WTC11 (cell line): ENCODE data around the gene RPL21. TPM values are rescaled to one million over a fixed set of nuclear protein-coding genes. Genes with fewer than 3 reads are reported as not detected.
A peak's percentile ranks its signal among the peaks of the same experiment; 100 is the strongest.

Experiments
- ATAC-seq: fragments of 200-7000 bp; cut with Tn5 transposase; 2 replicates; pipeline ENCODE4 v1.10.0; 2021; ENCODE audit warnings: mild to moderate bottlenecking, moderate library complexity
- CTCF ChIA-PET: fragments of 300-600 bp; sonication (Branson Sonifier 250); formaldehyde crosslinking; loops from one replicate; lab custom pipeline; 2021; ENCODE audit warnings: antibody characterized with exemption; lab: Charles Lee
- POLR2A ChIA-PET: fragments of 350-600 bp; sonication (Branson Sonifier 250); formaldehyde crosslinking; loops from one replicate; lab custom pipeline; 2021; ENCODE audit warnings: antibody characterized with exemption; lab: Charles Lee
- DNase-seq: peaks from one replicate; pipeline ENCODE4 v3.0.0; 2021; ENCODE audit warnings: low spot score
- H3K27ac Mint-ChIP-seq: 2 replicates; pipeline ENCODE4 v1.8.0; 2021; ENCODE audit warnings: mixed read lengths
- H3K27me3 Mint-ChIP-seq: 2 replicates; pipeline ENCODE4 v1.8.0; 2021; ENCODE audit warnings: low read depth, mild to moderate bottlenecking, moderate library complexity, mixed read lengths
- H3K36me3 Mint-ChIP-seq: 2 replicates; pipeline ENCODE4 v1.8.0; 2021; ENCODE audit warnings: mixed read lengths
- H3K4me1 Mint-ChIP-seq: 2 replicates; pipeline ENCODE4 v1.8.0; 2022; ENCODE audit warnings: mixed read lengths
- H3K4me3 Mint-ChIP-seq: 2 replicates; pipeline ENCODE4 v1.8.0; 2021; ENCODE audit warnings: mild to moderate bottlenecking, moderate library complexity, mixed read lengths
- H3K9me3 Mint-ChIP-seq: 2 replicates; pipeline ENCODE4 v1.8.0; 2021; ENCODE audit warnings: mixed read lengths
- CBFB ChIP-seq: sonication (generic); formaldehyde crosslinking; IDR thresholded peaks from 2 replicates; pipeline ENCODE4 v1.8.1; 2022; ENCODE audit warnings: mild to moderate bottlenecking, low read depth, missing genetic modification reagents
- FOXP1 ChIP-seq: sonication (generic); formaldehyde crosslinking; IDR thresholded peaks from 2 replicates; pipeline ENCODE4 v1.8.0; 2022; ENCODE audit warnings: missing genetic modification reagents, mild to moderate bottlenecking, moderate library complexity, borderline replicate concordance
- IRF2 ChIP-seq: sonication (generic); formaldehyde crosslinking; IDR thresholded peaks from 2 replicates; pipeline ENCODE4 v1.8.0; 2022; ENCODE audit warnings: low read depth, missing genetic modification reagents, borderline replicate concordance
- MYBL2 ChIP-seq: sonication (generic); formaldehyde crosslinking; IDR thresholded peaks from 2 replicates; pipeline ENCODE4 v1.8.1; 2023; ENCODE audit warnings: mild to moderate bottlenecking, moderate library complexity, missing genetic modification reagents
- OVOL2 ChIP-seq: fragments of 250-450 bp; sonication (Bioruptor Pico); IDR thresholded peaks from 2 replicates; pipeline ENCODE4 v1.9.0; 2021; ENCODE audit warnings: mild to moderate bottlenecking, borderline replicate concordance
- PRRX2 ChIP-seq: fragments of 250-450 bp; sonication (Bioruptor Pico); IDR thresholded peaks from 2 replicates; pipeline ENCODE4 v1.8.0; 2021; ENCODE audit warnings: mild to moderate bottlenecking
- TP53 ChIP-seq: sonication (generic); formaldehyde crosslinking; IDR thresholded peaks from 2 replicates; pipeline ENCODE4 v1.8.1; 2023; ENCODE audit warnings: mild to moderate bottlenecking, missing genetic modification reagents
- ZNF138 ChIP-seq: sonication (generic); formaldehyde crosslinking; conservative IDR thresholded peaks from 2 replicates; pipeline ENCODE4 v1.8.1; 2022; ENCODE audit warnings: mild to moderate bottlenecking, moderate library complexity, missing genetic modification reagents
- ZNF263 ChIP-seq: sonication (generic); formaldehyde crosslinking; IDR thresholded peaks from 2 replicates; pipeline ENCODE4 v1.8.1; 2022; ENCODE audit warnings: low read depth, mild to moderate bottlenecking, moderate library complexity, missing genetic modification reagents
- ZNF396 ChIP-seq: fragments of 250-450 bp; sonication (Bioruptor Pico); IDR thresholded peaks from 2 replicates; pipeline ENCODE4 v1.8.0; 2021; ENCODE audit warnings: mild to moderate bottlenecking, moderate library complexity, borderline replicate concordance
- total RNA-seq: library from RNA; stranded (reverse); gene quantifications from 3 replicates; pipeline ENCODE4 v1.2.3, GENCODE V29; 2021
- TF ChIP-seq, protein P1 (sequence below): sonication (generic); formaldehyde crosslinking; IDR thresholded peaks from 2 replicates; pipeline ENCODE4 v1.8.1; 2022; ENCODE audit warnings: low read depth, missing genetic modification reagents, borderline replicate concordance
- TF ChIP-seq, protein P2 (sequence below): sonication (generic); formaldehyde crosslinking; IDR thresholded peaks from 2 replicates; pipeline ENCODE4 v1.8.0; 2022; ENCODE audit warnings: mild to moderate bottlenecking, missing genetic modification reagents
- TF ChIP-seq, protein P3 (sequence below): sonication (generic); formaldehyde crosslinking; IDR thresholded peaks from 2 replicates; pipeline ENCODE4 v1.8.1; 2022; ENCODE audit warnings: missing genetic modification reagents, borderline replicate concordance
- TF ChIP-seq, protein P4 (sequence below): sonication (generic); formaldehyde crosslinking; IDR thresholded peaks from 2 replicates; pipeline ENCODE4 v1.8.1; 2022; ENCODE audit warnings: mild to moderate bottlenecking, moderate library complexity, missing genetic modification reagents
- TF ChIP-seq, protein P5 (sequence below): sonication (generic); formaldehyde crosslinking; IDR thresholded peaks from 2 replicates; pipeline ENCODE4 v1.8.1; 2023; ENCODE audit warnings: mild to moderate bottlenecking, missing genetic modification reagents
- TF ChIP-seq, protein P6 (sequence below): fragments of 250-450 bp; sonication (Bioruptor Pico); IDR thresholded peaks from 2 replicates; pipeline ENCODE4 v1.9.0; 2021; ENCODE audit warnings: mild to moderate bottlenecking, borderline replicate concordance
- TF ChIP-seq, protein P7 (sequence below): fragments of 200-600 bp; IDR thresholded peaks from 2 replicates; pipeline ENCODE4 v1.8.0; 2022; ENCODE audit warnings: antibody characterized with exemption

The RPL21 gene
- total RNA-seq, 1 experiment from 2014 or later = 1,082 TPM

DNA sequence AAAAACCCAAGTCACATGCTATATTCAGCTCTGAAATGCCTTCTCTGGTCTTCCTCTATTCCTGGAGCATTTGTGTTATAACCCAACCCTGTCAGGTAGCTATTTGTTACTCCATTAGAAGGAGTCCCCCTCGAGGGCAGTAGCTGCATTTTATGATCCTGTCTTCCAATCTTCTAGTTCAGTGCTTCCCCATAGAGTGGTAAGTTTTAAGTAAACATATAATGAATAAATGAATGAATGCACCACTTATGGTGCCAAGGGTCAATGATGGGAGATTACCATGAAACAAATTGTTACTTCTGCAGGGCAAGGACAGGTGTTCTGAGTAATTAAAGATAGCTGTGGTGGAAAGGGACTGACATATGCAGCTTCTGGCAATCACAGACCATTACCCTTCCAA, 23.3 kb downstream of the RPL21 start (continued):
- TF ChIP-seq, protein P1, sequence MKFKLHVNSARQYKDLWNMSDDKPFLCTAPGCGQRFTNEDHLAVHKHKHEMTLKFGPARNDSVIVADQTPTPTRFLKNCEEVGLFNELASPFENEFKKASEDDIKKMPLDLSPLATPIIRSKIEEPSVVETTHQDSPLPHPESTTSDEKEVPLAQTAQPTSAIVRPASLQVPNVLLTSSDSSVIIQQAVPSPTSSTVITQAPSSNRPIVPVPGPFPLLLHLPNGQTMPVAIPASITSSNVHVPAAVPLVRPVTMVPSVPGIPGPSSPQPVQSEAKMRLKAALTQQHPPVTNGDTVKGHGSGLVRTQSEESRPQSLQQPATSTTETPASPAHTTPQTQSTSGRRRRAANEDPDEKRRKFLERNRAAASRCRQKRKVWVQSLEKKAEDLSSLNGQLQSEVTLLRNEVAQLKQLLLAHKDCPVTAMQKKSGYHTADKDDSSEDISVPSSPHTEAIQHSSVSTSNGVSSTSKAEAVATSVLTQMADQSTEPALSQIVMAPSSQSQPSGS (CRISPR knock-in tag) = no peak
- TF ChIP-seq MYBL2 (no peak), TP53 (CRISPR knock-in tag) (no peak), PRRX2 (CRISPR knock-in tag) (no peak), OVOL2 (CRISPR knock-in tag) (no peak), ZNF138 (CRISPR knock-in tag) (no peak)
- TF ChIP-seq, protein P2, sequence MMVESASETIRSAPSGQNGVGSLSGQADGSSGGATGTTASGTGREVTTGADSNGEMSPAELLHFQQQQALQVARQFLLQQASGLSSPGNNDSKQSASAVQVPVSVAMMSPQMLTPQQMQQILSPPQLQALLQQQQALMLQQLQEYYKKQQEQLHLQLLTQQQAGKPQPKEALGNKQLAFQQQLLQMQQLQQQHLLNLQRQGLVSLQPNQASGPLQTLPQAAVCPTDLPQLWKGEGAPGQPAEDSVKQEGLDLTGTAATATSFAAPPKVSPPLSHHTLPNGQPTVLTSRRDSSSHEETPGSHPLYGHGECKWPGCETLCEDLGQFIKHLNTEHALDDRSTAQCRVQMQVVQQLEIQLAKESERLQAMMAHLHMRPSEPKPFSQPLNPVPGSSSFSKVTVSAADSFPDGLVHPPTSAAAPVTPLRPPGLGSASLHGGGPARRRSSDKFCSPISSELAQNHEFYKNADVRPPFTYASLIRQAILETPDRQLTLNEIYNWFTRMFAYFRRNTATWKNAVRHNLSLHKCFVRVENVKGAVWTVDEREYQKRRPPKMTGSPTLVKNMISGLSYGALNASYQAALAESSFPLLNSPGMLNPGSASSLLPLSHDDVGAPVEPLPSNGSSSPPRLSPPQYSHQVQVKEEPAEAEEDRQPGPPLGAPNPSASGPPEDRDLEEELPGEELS (CRISPR knock-in tag) = no peak

DNA sequence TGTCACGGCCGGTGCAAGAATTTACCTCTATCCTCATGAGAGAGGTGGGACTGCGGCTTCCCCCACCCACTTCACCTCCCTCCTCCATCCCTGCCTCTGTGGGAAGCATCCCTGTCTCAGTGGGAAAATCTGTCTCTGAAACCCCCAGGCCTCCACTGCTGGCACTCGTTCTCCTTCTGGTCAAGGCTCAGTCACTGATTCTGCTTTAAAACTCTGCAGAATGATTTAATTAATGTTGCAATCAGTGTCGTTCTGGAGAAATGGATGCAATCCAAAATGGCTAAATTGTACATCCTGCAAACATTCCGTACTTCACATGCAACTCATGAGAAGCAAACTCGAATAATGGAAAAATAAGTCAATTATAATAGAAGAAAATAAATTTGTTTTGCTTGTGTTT, 24.8 kb downstream of the RPL21 start:
- peaks cover 12% of the 10 kb centered on the region for H3K9me3 Mint-ChIP-seq
- TF ChIP-seq ZNF396 (CRISPR knock-in tag) (no peak), ZNF263 (CRISPR knock-in tag) (no peak)
- TF ChIP-seq, protein P3, sequence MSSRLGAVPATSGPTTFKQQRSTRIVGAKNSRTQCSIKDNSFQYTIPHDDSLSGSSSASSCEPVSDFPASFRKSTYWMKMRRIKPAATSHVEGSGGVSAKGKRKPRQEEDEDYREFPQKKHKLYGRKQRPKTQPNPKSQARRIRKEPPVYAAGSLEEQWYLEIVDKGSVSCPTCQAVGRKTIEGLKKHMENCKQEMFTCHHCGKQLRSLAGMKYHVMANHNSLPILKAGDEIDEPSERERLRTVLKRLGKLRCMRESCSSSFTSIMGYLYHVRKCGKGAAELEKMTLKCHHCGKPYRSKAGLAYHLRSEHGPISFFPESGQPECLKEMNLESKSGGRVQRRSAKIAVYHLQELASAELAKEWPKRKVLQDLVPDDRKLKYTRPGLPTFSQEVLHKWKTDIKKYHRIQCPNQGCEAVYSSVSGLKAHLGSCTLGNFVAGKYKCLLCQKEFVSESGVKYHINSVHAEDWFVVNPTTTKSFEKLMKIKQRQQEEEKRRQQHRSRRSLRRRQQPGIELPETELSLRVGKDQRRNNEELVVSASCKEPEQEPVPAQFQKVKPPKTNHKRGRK (CRISPR knock-in tag) = no peak
- TF ChIP-seq, protein P4, sequence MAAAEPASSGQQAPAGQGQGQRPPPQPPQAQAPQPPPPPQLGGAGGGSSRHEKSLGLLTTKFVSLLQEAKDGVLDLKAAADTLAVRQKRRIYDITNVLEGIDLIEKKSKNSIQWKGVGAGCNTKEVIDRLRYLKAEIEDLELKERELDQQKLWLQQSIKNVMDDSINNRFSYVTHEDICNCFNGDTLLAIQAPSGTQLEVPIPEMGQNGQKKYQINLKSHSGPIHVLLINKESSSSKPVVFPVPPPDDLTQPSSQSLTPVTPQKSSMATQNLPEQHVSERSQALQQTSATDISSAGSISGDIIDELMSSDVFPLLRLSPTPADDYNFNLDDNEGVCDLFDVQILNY (CRISPR knock-in tag) = no peak
- TF ChIP-seq, protein P5, sequence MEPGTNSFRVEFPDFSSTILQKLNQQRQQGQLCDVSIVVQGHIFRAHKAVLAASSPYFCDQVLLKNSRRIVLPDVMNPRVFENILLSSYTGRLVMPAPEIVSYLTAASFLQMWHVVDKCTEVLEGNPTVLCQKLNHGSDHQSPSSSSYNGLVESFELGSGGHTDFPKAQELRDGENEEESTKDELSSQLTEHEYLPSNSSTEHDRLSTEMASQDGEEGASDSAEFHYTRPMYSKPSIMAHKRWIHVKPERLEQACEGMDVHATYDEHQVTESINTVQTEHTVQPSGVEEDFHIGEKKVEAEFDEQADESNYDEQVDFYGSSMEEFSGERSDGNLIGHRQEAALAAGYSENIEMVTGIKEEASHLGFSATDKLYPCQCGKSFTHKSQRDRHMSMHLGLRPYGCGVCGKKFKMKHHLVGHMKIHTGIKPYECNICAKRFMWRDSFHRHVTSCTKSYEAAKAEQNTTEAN (CRISPR knock-in tag) = no peak
- H3K36me3 Mint-ChIP-seq = no peaks in the 10 kb centered on the region
- no peak overlapping the region for H3K4me3 Mint-ChIP-seq
- DNase-seq (no peak), ATAC-seq (no peak)
- H3K27me3 Mint-ChIP-seq = peaks cover 19% of the 10 kb centered on the region
- H3K4me1 Mint-ChIP-seq = peaks cover 25% of the 10 kb centered on the region
- POLR2A ChIA-PET = interaction anchor here (0.6 kb wide), 1 partner anchor 64 kb away, joined by 3 read pairs; no protein-coding TSS in a partner anchor
- CTCF ChIA-PET = interaction anchor here (1.1 to 3.0 kb wide), 2 partner anchors 83 to 86 kb away, joined by 3 to 12 read pairs; no protein-coding TSS in a partner anchor
- H3K27ac Mint-ChIP-seq = no peak overlapping the region

DNA sequence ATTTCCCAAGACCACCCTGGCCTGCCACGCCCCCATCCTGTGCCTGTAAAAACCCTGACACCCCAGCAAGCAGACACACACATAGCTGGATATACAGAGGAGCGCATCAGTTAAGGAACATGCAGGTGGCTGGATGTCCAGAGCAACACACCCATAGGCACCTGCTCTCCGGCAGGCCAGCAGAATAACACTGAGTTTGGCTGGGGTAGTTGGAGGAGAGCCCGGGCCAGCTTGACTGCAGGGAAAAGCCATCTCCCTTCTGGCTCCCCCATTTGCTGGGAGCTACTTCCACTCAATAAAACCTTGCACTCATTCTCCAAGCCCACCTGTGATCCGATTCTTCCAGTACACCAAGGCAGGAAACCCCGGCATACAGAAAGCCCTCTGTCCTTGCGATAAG, 28.1 kb downstream of the RPL21 start:
- Mint-ChIP-seq H3K27me3 (no peaks in the 10 kb centered on the region; the same call in 1 of the 2 replicates), H3K4me3 (no peak overlapping the region), H3K27ac (no peak overlapping the region), H3K36me3 (no peaks in the 10 kb centered on the region), H3K9me3 (peaks cover 12% of the 10 kb centered on the region), H3K4me1 (peaks cover 15% of the 10 kb centered on the region)
- DNase-seq (no peak), ATAC-seq (peak; percentile 36; the same call in 1 of the 2 replicates)
- CTCF ChIA-PET = interaction anchor here (1.1 to 1.9 kb wide), 5 partner anchors 9 to 332 kb away, joined by 3 to 9 read pairs (median 7); partner anchors contain the start of gene RASL11A
- POLR2A ChIA-PET = no interaction called here
- TF ChIP-seq, protein P6, sequence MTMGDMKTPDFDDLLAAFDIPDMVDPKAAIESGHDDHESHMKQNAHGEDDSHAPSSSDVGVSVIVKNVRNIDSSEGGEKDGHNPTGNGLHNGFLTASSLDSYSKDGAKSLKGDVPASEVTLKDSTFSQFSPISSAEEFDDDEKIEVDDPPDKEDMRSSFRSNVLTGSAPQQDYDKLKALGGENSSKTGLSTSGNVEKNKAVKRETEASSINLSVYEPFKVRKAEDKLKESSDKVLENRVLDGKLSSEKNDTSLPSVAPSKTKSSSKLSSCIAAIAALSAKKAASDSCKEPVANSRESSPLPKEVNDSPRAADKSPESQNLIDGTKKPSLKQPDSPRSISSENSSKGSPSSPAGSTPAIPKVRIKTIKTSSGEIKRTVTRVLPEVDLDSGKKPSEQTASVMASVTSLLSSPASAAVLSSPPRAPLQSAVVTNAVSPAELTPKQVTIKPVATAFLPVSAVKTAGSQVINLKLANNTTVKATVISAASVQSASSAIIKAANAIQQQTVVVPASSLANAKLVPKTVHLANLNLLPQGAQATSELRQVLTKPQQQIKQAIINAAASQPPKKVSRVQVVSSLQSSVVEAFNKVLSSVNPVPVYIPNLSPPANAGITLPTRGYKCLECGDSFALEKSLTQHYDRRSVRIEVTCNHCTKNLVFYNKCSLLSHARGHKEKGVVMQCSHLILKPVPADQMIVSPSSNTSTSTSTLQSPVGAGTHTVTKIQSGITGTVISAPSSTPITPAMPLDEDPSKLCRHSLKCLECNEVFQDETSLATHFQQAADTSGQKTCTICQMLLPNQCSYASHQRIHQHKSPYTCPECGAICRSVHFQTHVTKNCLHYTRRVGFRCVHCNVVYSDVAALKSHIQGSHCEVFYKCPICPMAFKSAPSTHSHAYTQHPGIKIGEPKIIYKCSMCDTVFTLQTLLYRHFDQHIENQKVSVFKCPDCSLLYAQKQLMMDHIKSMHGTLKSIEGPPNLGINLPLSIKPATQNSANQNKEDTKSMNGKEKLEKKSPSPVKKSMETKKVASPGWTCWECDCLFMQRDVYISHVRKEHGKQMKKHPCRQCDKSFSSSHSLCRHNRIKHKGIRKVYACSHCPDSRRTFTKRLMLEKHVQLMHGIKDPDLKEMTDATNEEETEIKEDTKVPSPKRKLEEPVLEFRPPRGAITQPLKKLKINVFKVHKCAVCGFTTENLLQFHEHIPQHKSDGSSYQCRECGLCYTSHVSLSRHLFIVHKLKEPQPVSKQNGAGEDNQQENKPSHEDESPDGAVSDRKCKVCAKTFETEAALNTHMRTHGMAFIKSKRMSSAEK = no peak
- TF ChIP-seq, protein P7, sequence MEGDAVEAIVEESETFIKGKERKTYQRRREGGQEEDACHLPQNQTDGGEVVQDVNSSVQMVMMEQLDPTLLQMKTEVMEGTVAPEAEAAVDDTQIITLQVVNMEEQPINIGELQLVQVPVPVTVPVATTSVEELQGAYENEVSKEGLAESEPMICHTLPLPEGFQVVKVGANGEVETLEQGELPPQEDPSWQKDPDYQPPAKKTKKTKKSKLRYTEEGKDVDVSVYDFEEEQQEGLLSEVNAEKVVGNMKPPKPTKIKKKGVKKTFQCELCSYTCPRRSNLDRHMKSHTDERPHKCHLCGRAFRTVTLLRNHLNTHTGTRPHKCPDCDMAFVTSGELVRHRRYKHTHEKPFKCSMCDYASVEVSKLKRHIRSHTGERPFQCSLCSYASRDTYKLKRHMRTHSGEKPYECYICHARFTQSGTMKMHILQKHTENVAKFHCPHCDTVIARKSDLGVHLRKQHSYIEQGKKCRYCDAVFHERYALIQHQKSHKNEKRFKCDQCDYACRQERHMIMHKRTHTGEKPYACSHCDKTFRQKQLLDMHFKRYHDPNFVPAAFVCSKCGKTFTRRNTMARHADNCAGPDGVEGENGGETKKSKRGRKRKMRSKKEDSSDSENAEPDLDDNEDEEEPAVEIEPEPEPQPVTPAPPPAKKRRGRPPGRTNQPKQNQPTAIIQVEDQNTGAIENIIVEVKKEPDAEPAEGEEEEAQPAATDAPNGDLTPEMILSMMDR = no peak
- TF ChIP-seq, protein P1 (CRISPR knock-in tag) = no peak
- TF ChIP-seq CBFB (CRISPR knock-in tag) (no peak), FOXP1 (no peak), IRF2 (no peak)
